Measurements from ENCODE around the gene ADAMTSL1. TPM values are rescaled to one million over a fixed set of nuclear protein-coding genes. Genes with fewer than 3 reads are reported as not detected.

Gene ADAMTSL1
- total RNA-seq, 2 experiments from 2014 or later, result not detected

DNA sequence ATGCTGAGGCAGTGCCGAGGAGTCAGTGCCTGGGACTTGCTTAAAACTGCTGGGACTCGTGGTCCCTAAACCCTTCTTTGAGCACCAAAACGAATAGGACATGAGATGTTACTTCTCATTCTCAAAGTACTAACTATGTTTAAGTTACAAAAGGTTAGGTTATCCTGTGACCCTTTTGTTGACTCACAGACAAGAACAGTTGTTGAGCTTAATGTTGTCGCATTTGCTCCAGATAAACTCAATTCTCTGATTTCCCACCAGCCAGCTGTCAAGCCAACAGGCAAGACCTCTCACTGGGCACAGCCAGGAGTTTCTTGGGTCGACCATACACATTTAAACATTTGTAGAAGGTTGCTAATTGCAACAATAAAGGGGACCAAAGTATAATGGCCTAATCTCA lies 249.4 kb downstream of the ADAMTSL1 start:
- DNase-seq (no peak), ATAC-seq (no peak)
- CTCF ChIA-PET, result no interaction called here
- Mint-ChIP-seq H3K4me3 (no peak overlapping the region), H3K36me3 (ENCODE audit: low read depth) (no peaks in the 10 kb centered on the region), H3K27me3 (peaks cover 1% of the 10 kb centered on the region), H3K9me3 (no peaks in the 10 kb centered on the region), H3K4me1 (ENCODE audit: low read depth) (no peaks in the 10 kb centered on the region), H3K27ac (no peak overlapping the region)
- intact Hi-C loops (cut with micrococcal nuclease), result no loop called here
- POLR2A ChIA-PET, result no interaction called here
- TF ChIP-seq CTCF (IDR thresholded peaks at IDR 0.05), result no peak

DNA sequence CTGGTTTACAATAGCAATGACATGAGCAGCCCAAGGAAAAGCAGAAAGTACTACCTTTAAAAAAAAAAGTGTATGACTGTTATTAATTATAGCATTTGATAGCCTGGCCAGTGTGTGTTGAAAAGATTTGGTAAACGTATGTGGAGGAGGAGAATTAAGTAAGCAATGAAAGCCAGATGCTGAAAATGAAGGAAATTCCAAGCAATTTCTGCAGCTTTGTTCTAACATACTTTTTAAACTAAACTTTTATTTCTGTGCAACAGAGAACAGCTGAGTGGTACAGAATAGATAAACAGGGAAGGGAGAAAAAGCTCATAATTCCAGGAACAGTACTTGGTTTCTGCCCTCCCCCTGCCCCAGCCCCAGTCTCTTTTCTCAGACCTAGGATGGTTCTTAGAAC lies 252.6 kb downstream of the ADAMTSL1 start:
- Mint-ChIP-seq H3K9me3 (no peaks in the 10 kb centered on the region), H3K4me3 (no peak overlapping the region), H3K4me1 (ENCODE audit: low read depth) (no peaks in the 10 kb centered on the region), H3K27me3 (peaks cover 4% of the 10 kb centered on the region), H3K27ac (no peak overlapping the region), H3K36me3 (ENCODE audit: low read depth) (no peaks in the 10 kb centered on the region)
- CTCF ChIA-PET, result interaction anchor here (0.7 kb wide), 1 partner anchor 1025 kb away, joined by 3 read pairs; no protein-coding TSS in a partner anchor
- no peak for DNase-seq
- TF ChIP-seq CTCF (IDR thresholded peaks at IDR 0.05), result no peak
- ATAC-seq, result no peak
- POLR2A ChIA-PET, result no interaction called here
- intact Hi-C loops (cut with micrococcal nuclease), result no loop called here

DNA sequence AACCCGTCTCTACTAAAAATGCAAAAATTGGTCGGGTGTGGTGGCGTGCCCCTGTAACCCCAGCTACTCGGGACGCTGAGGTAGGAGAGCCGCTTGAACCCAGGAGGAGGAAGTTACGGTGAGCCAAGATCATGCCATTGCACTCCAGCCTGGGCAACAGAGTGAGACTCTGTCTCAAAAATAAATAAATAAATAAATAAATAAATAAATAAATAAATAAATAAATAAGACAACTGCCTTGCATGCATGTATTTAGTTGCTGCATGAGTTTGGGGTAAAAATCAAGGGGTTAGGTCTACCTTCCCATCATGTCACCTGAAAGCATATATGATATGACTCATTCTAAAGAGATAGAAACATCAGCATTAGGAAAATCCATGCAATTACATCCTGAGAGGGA lies 254.0 kb downstream of the ADAMTSL1 start:
- no peak overlapping the region for H3K27ac Mint-ChIP-seq
- no peak for TF ChIP-seq CTCF (IDR thresholded peaks at IDR 0.05)
- H3K4me1 Mint-ChIP-seq (ENCODE audit: low read depth), result no peaks in the 10 kb centered on the region
- peaks cover 4% of the 10 kb centered on the region for H3K27me3 Mint-ChIP-seq
- no peak overlapping the region for H3K4me3 Mint-ChIP-seq
- H3K9me3 Mint-ChIP-seq, result no peaks in the 10 kb centered on the region
- DNase-seq, result no peak
- no peaks in the 10 kb centered on the region for H3K36me3 Mint-ChIP-seq (ENCODE audit: low read depth)
- ATAC-seq, result no peak
- ChIA-PET POLR2A (interaction anchor here (0.7 kb wide), 1 partner anchor 104 kb away, joined by 3 read pairs; no protein-coding TSS in a partner anchor), CTCF (no interaction called here)
- intact Hi-C loops (cut with micrococcal nuclease), result no loop called here

- H3K27ac Mint-ChIP-seq, result no peak overlapping the region
- H3K4me1 Mint-ChIP-seq (ENCODE audit: low read depth), result no peaks in the 10 kb centered on the region
- intact Hi-C loops (cut with micrococcal nuclease), result no loop called here
- POLR2A ChIA-PET, result no interaction called here
- no peak for TF ChIP-seq CTCF (IDR thresholded peaks at IDR 0.05)
- no peak overlapping the region for H3K4me3 Mint-ChIP-seq
- H3K9me3 Mint-ChIP-seq, result no peaks in the 10 kb centered on the region
- no peak for ATAC-seq
- H3K36me3 Mint-ChIP-seq (ENCODE audit: low read depth), result no peaks in the 10 kb centered on the region
- no peak for DNase-seq
- peaks cover 4% of the 10 kb centered on the region for H3K27me3 Mint-ChIP-seq
- CTCF ChIA-PET, result no interaction called here
These were observed 254.7 kb downstream of the ADAMTSL1 start for GRCh38 chr9:18728642-18729041.

- intact Hi-C loops (cut with micrococcal nuclease), result no loop called here
- no peak overlapping the region for H3K4me3 Mint-ChIP-seq
- H3K36me3 Mint-ChIP-seq (ENCODE audit: low read depth), result no peaks in the 10 kb centered on the region
- H3K4me1 Mint-ChIP-seq (ENCODE audit: low read depth), result no peaks in the 10 kb centered on the region
- DNase-seq, result no peak
- H3K9me3 Mint-ChIP-seq, result no peaks in the 10 kb centered on the region
- TF ChIP-seq CTCF (IDR thresholded peaks at IDR 0.05), result no peak
- ChIA-PET CTCF (no interaction called here), POLR2A (no interaction called here)
- H3K27me3 Mint-ChIP-seq, result peaks cover 4% of the 10 kb centered on the region
- no peak overlapping the region for H3K27ac Mint-ChIP-seq
- no peak for ATAC-seq
These were observed 256.3 kb downstream of the ADAMTSL1 start for GRCh38 chr9:18730241-18730640.
